PFSK-1 (cell line): ENCODE results near the gene LPCAT1.

Source experiments
- FOXP2 ChIP-seq: optimal IDR thresholded peaks from 2 replicates; pipeline ENCODE3; 2011; ENCODE audit warnings: borderline replicate concordance, control low read depth, inconsistent platforms; ENCODE audit not compliant: insufficient read depth; ENCODE audit errors: extremely low read length, extremely low read depth
- POLR2AphosphoS5 ChIP-seq: IDR thresholded peaks from 2 replicates; pipeline ENCODE4 v1.6.1; 2012; ENCODE audit warnings: low read depth, mild to moderate bottlenecking, control low read depth, low read length, moderate library complexity
- SIN3A ChIP-seq: IDR thresholded peaks from 2 replicates; pipeline ENCODE4 v1.6.1; 2012; ENCODE audit warnings: mild to moderate bottlenecking, low read length, moderate library complexity, borderline replicate concordance; ENCODE audit not compliant: insufficient read depth
- TAF1 ChIP-seq: IDR thresholded peaks from 2 replicates; pipeline ENCODE4 v1.6.1; 2012; ENCODE audit warnings: low read length, control low read depth, borderline replicate concordance; ENCODE audit not compliant: insufficient read depth
- TF ChIP-seq, protein P1 (sequence below), 2 experiments: IDR thresholded peaks; 2 replicates each; pipeline versions ENCODE4 v1.6.1 to v1.8.0; 2011 to 2012; ENCODE audit warnings: low read depth in 2 of 2, low read length in 2 of 2, control low read depth in 1 of 2, inconsistent platforms in 1 of 2, mild to moderate bottlenecking in 1 of 2, moderate library complexity in 1 of 2; ENCODE audit not compliant: insufficient read depth in 1 of 2

GRCh38 chr5:1416856-1417469, 106.8 kb downstream of the LPCAT1 start:
- TF ChIP-seq POLR2AphosphoS5: no peak
- TF ChIP-seq TAF1: no peak
- TF ChIP-seq, protein P1, sequence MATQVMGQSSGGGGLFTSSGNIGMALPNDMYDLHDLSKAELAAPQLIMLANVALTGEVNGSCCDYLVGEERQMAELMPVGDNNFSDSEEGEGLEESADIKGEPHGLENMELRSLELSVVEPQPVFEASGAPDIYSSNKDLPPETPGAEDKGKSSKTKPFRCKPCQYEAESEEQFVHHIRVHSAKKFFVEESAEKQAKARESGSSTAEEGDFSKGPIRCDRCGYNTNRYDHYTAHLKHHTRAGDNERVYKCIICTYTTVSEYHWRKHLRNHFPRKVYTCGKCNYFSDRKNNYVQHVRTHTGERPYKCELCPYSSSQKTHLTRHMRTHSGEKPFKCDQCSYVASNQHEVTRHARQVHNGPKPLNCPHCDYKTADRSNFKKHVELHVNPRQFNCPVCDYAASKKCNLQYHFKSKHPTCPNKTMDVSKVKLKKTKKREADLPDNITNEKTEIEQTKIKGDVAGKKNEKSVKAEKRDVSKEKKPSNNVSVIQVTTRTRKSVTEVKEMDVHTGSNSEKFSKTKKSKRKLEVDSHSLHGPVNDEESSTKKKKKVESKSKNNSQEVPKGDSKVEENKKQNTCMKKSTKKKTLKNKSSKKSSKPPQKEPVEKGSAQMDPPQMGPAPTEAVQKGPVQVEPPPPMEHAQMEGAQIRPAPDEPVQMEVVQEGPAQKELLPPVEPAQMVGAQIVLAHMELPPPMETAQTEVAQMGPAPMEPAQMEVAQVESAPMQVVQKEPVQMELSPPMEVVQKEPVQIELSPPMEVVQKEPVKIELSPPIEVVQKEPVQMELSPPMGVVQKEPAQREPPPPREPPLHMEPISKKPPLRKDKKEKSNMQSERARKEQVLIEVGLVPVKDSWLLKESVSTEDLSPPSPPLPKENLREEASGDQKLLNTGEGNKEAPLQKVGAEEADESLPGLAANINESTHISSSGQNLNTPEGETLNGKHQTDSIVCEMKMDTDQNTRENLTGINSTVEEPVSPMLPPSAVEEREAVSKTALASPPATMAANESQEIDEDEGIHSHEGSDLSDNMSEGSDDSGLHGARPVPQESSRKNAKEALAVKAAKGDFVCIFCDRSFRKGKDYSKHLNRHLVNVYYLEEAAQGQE (IDR thresholded peaks at IDR 0.05; ENCODE audit: insufficient read depth in 1 of 2, low read depth in 2 of 2, low read length in 2 of 2): no peak
- TF ChIP-seq SIN3A: no peak
- no peak for TF ChIP-seq FOXP2
